Activated gamma-delta T cell treated with Interleukin-2 at 50 U/mL for 16 hours (primary cell): Measurements from ENCODE around the gene IRF2.
A peak's percentile ranks its signal among the peaks of the same experiment; 100 is the strongest.

Experiments
- DNase-seq: peaks from one replicate; pipeline ENCODE4 v3.0.0-alpha.2; 2020

IRF2 gene

GRCh38 chr4:184427687-184428086 lies 46.7 kb downstream of the IRF2 start:
- DNase-seq = no peak

GRCh38 chr4:184427093-184427492 lies 47.3 kb downstream of the IRF2 start:
- no peak for DNase-seq

GRCh38 chr4:184424993-184425758 lies 49.2 kb downstream of the IRF2 start:
- DNase-seq = no peak

- no peak for DNase-seq
These were observed 50.1 kb downstream of the IRF2 start for GRCh38 chr4:184424279-184424678.

- no peak for DNase-seq
These were observed 51.2 kb downstream of the IRF2 start for GRCh38 chr4:184423003-184423686.

GRCh38 chr4:184422378-184422777 lies 52.0 kb downstream of the IRF2 start:
- no peak for DNase-seq

GRCh38 chr4:184421533-184422155 lies 52.7 kb downstream of the IRF2 start:
- no peak for DNase-seq

GRCh38 chr4:184420881-184421416 lies 53.4 kb downstream of the IRF2 start:
- no peak for DNase-seq

- DNase-seq = no peak
These were observed 53.9 kb downstream of the IRF2 start for GRCh38 chr4:184420402-184420801.

GRCh38 chr4:184419976-184420375 lies 54.4 kb downstream of the IRF2 start:
- no peak for DNase-seq

GRCh38 chr4:184417802-184418511 lies 56.4 kb downstream of the IRF2 start:
- DNase-seq = no peak

- DNase-seq = peak; percentile 17
These were observed 57.2 kb downstream of the IRF2 start for GRCh38 chr4:184416913-184417734.

GRCh38 chr4:184415071-184415470 lies 59.3 kb downstream of the IRF2 start:
- no peak for DNase-seq

- no peak for DNase-seq
These were observed 60.9 kb downstream of the IRF2 start for GRCh38 chr4:184413261-184414046.

GRCh38 chr4:184410748-184411147 lies 63.6 kb downstream of the IRF2 start:
- no peak for DNase-seq

- DNase-seq = peak; percentile 55
These were observed 64.2 kb downstream of the IRF2 start for GRCh38 chr4:184409911-184410692.

GRCh38 chr4:184409502-184409901 lies 64.8 kb downstream of the IRF2 start:
- DNase-seq = no peak

- no peak for DNase-seq
These were observed 65.7 kb downstream of the IRF2 start for GRCh38 chr4:184408684-184409081.

- no peak for DNase-seq
These were observed 66.2 kb downstream of the IRF2 start for GRCh38 chr4:184408021-184408683.

GRCh38 chr4:184406958-184407391 lies 67.4 kb downstream of the IRF2 start:
- no peak for DNase-seq
